GM18909 (cell line): ENCODE measurements around the gene C1orf50.
"Not testable (repeated sequence)": the region's sequence is repeated elsewhere in the genome, so short reads cannot be mapped to it uniquely, and the experiment has no call there.

Experiments used
- ATAC-seq: cut with Tn5 transposase; IDR thresholded peaks from one replicate; pipeline ENCODE4 v1.9.1; 2021; ENCODE audit warnings: mild to moderate bottlenecking; ENCODE audit not compliant: unreplicated experiment, poor library complexity

Gene C1orf50

DNA sequence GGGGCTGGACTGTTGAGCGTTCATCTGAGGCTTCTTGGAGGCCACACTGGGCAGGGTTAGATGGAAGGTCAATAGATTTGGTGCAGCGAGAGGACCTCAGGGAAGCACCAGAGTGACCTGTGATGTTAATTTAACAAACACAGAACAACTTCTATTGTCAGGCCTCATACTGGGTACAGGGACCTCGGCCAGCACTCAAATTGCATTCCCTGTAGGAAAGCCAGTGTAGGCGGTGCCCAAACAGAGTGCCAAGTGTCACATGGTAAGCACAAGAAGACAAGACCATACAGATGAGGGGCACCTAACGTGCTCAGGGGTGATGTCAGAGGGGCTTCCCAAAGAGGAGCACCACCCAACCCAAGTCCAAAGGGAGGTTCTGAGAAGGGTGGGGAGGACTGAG lies 19.0 kb downstream of the C1orf50 start:
- no peak for ATAC-seq

DNA sequence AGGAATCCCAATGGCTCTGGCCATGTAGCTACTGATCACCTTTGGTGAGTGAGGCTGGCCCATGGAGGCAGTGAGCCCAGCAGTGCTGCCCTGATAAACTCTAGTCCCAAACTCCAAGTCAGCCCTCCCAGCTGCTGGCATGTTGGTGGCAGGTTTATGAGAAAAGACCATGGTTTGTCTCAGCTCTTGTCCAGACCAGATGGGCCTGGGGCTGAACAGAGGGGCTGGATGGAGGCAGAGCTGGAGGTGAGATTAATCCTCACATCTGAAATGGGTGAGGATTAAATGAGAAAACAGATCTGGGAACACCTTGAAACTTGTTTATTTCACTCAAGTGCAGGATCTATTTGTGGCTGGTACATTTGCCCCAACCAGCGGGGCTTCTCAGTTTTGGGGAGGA lies 21.0 kb downstream of the C1orf50 start:
- ATAC-seq: no peak

DNA sequence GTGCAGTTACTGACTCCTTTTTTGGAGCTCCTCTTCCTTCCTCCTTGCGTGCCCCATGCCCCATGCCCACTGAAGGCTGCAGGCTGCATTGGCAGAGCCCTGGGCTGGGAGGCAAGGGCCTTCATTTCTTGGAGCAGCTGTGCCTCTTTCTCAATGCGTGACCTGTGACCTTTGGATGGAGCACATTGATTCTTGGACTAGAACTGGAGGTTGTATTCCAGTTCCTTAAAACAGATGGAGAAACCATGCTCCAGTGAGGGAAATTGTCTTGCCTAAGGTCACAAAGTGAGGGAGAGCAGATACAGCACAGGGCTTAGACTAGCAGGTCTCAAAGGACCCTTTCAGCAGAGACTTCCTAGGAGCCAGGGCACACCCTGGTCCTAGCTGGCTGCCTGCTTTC lies 26.8 kb downstream of the C1orf50 start:
- no peak for ATAC-seq

DNA sequence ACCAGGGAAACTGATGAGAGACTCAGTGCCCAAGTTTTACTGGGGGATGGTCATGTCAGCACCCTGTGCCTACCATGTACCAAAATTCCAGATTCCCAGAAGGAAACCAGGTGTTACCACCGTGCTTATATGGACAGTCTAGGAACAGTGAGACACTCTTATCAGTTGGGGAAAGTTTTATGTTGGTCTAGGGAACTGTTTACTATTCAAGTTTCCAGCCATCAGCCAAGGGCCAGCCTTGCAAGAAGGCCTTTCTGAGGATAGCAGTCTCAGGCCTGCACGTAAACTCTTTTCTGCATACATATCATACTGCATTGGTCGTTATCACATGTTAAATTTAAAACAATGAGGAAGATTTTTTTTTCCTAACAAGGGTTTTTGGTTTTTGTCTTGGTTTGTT lies 30.4 kb downstream of the C1orf50 start:
- ATAC-seq: no peak

DNA sequence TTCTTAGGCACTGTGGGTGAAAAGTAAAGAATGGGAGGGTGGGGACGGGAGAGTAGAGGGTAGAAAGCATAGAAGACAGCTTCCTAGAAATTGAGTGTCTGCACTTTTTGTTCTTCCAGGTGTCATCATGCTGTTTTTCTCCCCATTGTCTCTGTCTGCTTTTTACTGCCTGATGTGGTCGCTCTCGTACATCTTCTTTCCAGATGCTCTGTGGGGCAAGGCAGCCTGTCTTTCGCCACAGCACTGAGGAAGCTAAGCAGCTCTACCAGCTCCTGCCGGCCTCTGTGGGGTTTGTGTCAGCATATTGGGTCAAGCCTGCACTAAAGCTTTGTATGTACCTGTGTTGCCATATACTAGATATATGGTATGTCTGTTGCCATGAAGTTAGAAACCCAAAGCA lies 30.9 kb downstream of the C1orf50 start:
- no peak for ATAC-seq

DNA sequence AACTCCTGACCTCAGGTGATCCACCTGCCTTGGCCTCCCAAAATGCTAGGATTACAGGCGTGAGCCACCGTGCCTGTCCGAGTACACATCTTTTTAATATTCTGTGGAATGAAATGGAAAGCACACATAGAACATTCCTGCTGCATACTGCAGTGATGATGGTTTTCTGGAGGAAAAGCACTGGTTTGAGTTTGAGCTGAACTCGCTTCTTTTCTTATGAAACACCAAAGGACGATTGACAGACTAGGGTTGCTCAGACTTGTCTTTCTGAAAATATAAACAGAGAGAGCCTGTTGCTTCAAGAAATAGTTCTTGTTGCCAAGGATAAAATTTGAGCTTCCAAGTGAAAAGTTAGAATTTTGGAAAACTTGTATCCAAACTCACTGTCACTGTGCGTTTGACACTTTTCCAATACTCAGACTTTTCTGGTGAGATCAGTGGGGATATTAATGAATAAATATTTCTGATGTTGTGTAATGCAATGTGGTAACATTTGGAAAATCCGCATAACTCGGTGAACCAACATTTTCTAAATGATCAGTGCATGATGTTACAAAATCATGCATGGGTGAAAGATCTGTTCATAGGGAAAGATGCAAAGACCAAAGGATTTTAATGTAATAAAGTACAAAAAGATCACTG lies 34.9 kb downstream of the C1orf50 start:
- no peak for ATAC-seq

DNA sequence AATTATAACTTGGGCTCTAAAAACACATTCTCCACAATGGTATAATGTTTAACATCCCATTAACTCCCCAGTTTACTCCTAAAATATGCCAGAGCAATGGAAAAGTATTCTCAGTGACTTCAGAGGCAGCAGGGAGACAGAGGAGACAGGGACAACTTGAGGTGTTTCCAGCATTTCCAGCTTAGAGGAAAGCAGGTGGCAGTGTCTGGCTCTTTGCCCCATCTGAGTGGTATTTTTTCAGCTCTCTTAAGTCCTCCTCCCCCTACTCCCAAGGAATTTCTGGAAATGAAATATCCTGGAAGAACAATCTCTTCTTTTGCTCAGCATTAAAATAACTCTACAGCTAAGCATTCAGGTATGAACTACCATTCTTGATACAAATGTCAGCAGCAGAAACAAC lies 39.1 kb downstream of the C1orf50 start:
- no peak for ATAC-seq

DNA sequence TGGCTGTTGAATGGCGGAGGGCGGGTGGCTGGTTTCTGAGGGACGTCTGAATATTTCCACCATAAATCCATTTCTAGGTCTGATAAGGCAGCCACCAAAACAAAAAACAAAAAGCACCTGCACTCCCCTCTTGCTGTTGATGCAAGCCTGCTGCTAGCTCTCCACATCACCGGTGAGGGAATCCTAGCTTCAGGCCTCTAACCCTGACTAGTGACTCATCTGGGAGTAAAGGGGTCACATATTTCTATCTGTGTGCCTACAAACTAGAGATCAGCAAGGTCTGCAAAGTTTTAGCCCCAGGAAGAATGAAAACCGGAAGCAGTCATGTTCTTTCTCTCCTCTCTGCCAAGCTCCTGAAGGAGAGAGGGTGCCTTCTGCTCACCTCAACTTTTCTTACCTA lies 39.5 kb downstream of the C1orf50 start:
- no peak for ATAC-seq

DNA sequence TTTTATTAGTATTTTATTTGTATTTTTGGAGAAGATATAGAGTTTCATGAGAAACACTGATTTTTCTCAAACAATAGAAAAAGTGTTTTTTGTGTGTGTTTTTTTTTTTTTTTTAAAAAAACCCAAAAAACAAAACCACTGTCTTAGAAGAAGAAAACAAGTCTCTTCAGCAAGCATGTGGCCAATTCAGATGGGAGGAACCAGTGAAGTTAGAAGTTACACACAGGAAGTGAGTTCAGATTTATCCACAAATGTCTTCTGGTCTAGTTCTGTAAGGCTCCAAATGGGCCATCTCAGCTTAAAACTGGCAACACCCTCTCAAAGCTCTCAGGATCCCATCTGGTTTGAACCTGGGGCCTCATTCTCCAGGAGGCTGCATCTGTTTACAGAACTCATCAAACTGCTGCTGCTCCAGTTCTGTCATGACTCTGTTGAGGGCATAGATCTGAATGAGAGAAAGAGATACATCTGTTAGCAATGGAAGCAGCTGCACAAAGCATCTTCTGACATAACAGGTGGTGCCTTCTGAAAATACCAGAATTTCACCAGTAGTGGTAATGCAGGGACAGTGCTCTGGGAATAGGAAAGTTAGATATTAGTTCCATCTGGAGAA lies 40.1 kb downstream of the C1orf50 start:
- no peak for ATAC-seq

DNA sequence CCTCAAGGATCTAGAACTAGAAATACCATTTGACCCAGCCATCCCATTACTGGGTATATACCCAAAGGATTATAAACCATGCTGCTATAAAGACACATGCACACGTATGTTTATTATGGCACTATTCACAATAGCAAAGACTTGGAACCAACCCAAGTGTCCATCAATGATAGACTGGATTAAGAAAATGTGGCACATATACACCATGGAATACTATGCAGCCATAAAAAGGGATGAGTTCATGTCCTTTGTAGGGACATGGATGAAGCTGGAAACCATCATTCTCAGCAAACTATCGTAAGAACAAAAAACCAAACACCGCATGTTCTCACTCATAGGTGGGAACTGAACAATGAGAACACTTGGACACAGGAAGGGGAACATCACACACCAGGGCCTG lies 47.8 kb downstream of the C1orf50 start:
- not testable (repeated sequence) for ATAC-seq

DNA sequence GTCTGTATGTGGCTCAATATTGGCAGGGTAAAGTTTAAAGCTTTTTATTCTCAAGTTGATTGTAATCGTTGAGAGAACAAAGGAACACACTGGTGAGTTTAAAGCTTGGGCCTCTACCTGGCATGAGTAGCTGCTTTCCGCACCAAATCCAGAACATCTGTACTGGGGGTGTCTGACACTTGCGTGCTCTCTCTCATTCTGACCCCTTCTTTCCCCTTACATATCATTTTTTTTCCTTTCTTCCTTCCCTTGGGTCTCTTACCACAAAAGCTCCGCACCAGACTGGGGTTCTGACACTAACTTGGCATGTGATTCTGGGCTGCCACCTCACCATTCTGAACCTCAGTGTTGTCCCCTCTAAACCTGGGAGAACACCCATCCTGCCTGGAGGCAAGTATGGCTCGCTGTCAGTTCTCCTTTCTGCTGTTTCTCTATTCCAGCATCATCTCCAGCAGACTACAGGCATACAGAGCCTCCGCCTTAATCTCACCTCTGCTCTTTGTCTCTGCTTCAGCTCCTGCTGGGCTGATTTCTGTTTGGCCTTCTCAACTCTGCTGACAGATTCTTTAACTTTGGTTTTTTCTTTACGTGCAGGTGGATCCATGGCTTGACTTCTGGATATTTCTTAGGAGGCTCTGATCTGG lies 49.0 kb downstream of the C1orf50 start:
- peak; percentile 9 for ATAC-seq

DNA sequence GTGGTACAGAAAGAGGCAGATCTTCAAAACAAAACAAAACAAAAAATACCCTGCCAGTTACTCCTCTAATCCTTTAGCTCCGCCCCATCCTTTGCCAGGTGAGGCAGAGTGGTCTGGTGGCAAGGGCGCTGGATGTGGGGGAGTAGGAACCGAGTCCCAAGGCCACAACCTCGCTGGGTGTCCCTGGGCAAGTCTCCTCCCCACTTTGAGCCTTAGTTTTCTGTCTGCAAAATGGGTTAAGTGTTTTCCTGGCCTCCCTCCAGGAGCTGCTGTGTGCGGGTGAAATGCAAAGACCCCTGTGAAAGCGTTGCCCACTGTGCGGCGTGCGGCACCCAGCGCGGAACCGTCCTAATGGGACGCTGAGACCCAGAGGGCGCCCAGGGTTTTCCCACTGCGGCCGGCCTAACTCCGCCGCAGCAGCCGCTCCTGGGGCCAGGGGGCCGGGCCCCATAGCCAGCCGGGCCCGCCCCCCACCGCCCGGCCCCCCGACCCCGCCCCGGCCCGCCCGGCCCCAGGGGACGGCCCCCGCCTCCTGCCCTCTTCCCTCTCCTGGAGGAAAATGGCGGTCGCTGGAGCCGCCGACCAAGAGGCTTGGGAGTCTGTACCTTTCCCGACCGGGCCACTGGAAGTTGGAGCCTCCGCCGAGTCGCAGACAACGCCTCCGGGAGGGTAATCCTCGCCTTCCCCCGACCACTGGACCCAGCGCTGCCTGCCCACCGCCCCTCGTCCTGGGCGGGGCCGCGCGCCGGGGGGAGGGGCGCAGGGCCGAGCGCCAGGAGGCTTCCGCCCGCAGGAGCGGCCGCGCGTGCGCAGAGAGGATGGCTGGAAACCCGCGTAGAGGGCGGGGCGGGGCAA lies 49.8 kb downstream of the C1orf50 start, which contains the start of the genes ERMAP and SVBP:
TSS of gene ERMAP (plus strand) at position 538 of the 855 bp plus-strand sequence. CDS start 13,327 bp downstream, outside the sequence.
TSS of gene SVBP (minus strand) at position 813 of the 855 bp plus-strand sequence. CDS start 853 bp downstream, outside the sequence.
- ATAC-seq: peak; percentile 85

DNA sequence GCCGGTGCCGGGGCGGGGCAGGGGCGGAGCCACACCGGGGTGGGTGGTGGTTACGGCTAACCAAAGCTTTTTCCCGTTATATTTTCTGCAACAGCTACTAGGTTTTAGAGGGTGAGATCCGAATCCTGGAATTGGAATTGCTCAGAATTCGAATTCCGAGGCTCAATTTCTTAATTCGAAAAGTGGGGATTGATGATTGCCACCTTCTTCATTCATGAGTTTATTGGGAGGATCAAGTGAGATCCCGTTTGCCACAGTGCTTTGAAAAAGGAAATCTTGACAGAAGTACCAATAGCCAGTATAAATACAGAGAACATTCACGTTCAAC lies 50.4 kb downstream of the C1orf50 start:
- ATAC-seq: no peak

DNA sequence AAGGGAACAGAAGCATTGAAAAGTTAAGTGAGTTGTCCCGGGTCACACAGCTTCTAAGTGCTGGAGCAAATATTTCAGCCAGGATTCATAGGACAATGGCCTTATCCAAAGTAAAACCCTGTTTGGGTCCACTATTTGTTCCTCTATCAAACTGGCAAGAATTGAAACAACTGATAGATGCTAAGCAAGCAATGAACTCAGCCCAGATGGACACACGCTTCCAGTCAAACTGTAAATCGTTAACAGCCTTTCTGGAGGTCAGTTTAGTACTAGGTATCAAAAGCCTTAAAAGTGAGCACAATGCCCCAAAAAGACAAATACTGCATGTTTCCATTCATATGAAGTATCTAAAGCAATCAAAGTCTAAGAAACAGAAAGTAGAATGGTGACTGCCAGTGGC lies 50.9 kb downstream of the C1orf50 start:
- no peak for ATAC-seq

DNA sequence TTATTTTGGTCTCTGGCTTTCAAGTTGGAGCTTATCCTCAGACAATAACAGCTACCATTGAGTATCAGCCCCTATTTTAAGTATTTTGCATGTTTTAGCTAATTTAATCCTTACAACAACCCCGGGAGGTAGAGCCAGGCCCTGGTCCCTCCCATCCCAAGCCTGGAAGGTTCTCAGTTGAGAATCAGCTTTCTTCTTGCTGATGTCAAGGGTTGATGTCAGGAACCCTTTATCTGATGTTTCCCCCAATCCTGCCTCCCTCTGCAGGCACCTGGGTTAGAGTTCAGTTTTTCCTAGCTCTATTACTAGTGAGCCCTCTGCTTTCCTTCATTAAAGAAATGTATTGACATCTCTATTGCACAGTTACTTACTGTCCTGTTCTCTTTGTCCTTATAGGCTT lies 53.8 kb downstream of the C1orf50 start:
- no peak for ATAC-seq

DNA sequence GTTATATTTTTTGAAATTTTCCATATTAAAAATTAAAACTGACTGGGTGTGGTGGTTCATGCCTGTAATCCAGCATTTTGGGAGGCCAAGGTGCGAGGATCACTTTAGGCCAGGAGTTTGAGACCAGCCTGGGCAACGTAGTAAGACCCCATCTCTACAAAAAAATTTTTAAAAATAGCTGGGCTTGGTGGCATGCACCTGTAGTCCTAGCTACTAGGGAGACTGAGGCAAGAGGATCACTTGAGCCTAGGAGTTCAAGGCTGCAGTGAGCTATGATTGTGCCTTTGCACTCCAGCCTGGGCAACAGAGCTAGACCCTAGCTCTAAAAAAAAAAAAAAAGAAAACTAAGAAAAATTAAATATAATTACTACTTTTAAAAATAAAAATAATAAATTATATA lies 54.6 kb downstream of the C1orf50 start:
- ATAC-seq: no peak

DNA sequence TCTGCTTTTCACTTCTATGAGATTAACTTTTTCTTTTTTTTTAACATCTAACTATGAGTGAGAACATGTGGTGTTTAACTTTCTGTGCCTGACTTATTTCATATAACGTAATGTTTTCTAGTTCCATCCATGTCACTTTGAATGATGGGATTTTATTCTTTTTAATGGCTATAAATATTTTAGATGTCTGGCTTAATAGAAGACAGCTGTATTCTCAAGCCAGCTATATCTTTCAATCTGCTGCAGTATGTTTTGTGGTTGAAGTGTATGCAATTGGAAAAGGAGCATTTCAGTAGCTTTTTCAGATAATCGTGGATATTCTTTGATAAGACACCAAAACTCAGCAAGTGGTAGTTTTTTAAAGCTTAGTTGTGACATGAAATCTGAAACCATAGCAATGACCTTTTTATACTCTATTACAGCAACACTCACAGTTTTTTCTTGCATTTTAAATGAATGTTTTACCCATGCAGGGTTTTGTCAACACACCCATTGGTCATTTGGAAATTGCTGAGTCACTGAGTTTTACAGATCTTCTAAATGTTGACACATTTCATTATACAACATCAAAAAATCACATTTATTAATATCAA lies 55.8 kb downstream of the C1orf50 start:
- ATAC-seq: no peak

DNA sequence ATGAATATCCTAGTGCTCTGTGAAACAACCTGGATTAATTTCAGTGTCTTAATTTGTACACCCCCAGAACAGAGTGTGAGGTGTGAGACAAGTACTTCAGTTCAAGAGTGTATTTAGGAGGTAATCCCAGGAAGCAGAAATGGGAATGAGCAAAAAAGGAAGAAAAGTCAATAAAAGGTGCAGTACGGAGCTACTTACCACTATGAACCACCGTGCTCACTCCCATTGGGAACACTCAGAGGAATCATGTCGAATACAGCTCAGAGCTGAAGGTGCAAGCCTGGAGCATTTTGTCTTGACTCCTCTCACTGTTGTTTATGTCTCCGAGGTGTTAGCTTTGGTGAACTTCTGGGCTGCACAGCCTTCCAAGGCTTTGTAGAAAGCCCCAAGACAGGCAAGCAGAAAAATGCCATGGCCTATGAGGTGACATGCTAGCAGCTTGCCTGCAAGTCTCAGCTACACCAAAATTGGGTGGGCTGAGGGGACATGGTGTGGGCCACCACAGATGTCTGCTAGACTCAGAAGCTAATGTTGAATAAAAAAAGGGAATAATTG lies 57.5 kb downstream of the C1orf50 start:
- ATAC-seq: no peak

DNA sequence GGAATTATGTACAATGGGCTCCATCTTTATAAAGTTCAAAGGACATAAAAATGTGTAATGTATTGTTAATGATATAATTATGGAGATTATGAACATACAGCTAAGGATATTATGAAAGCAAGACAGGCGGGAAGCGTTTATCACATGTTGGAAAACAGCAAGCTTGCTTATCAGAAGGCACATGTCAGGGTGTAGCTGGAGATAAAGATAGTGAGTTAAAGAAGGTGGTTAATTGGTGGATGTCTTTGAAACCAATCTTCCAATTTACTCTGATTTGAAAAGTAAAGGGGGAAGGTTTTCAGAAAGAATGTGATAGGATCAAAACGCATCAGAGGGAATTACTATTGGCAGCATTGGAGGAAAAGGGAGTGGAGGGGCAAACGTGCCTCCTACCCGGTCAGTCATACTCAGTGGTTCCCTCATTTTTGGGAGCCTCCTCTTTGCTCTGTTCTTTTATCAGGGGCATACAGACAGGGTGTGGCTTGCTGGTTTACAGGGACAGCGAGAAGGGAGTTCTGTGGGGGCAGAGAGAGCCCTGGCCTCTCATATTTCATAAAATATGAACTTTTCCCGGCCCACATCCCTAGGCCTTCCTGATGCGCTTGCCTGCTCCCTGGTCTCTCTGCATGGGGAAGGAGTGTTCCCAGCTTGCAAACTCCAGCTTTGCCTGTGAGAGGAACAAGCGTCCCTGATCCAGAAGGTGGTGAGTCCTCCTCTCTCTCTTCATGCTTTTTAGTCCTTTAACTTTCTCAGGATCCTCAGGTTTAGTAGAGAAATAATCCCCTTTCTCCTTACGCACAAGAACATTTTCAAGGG lies 58.2 kb downstream of the C1orf50 start:
- ATAC-seq: no peak
